GM23338 (cell line): ENCODE results near the gene ADGRG6.

Experiments used
- CREB1 ChIP-seq: fragments of 250-450 bp; sonication (Bioruptor Pico); IDR thresholded peaks from 2 replicates; pipeline ENCODE4 v1.5.0; 2020; ENCODE audit warnings: low read depth, mild to moderate bottlenecking, moderate library complexity
- CTCF ChIP-seq, 2 experiments: fragments of 200-600 bp in 1 of 2; sonication (generic) in 1 of 2; conservative IDR thresholded peaks; 2 replicates each; pipeline versions ENCODE4 v1.5.1 to v1.6.1; 2016 to 2017; ENCODE audit warnings: antibody characterized with exemption in 2 of 2, low read depth in 2 of 2, mild to moderate bottlenecking in 2 of 2, moderate library complexity in 1 of 2
- EZH2 ChIP-seq: fragments of 200-600 bp; sonication (generic); IDR thresholded peaks from one replicate; pipeline ENCODE4 v1.8.0; 2017; ENCODE audit warnings: antibody characterized with exemption, mild to moderate bottlenecking, low read depth; ENCODE audit not compliant: unreplicated experiment
- EZH2phosphoT487 ChIP-seq: fragments of 200-600 bp; sonication (generic); IDR thresholded peaks from one replicate; pipeline ENCODE4 v1.8.1; 2018; ENCODE audit warnings: antibody characterized with exemption; ENCODE audit not compliant: unreplicated experiment
- JUNB ChIP-seq: IDR thresholded peaks from one replicate; pipeline ENCODE4 v1.6.1; 2016; ENCODE audit warnings: antibody characterized with exemption; ENCODE audit not compliant: unreplicated experiment
- NANOG ChIP-seq: IDR thresholded peaks from 2 replicates; pipeline ENCODE4 v1.6.1; 2016; ENCODE audit warnings: antibody characterized with exemption, borderline replicate concordance
- POLR2AphosphoS5 ChIP-seq: IDR thresholded peaks from 2 replicates; pipeline ENCODE4 v1.6.1; 2016; ENCODE audit warnings: antibody characterized with exemption, low read depth
- REST ChIP-seq: IDR thresholded peaks from one replicate; pipeline ENCODE4 v1.6.1; 2018; ENCODE audit warnings: antibody characterized with exemption; ENCODE audit not compliant: unreplicated experiment
- STAT1 ChIP-seq: IDR thresholded peaks from one replicate; pipeline ENCODE4 v1.6.1; 2016; ENCODE audit warnings: antibody characterized with exemption; ENCODE audit not compliant: unreplicated experiment
- ZNF331 ChIP-seq: fragments of 250-450 bp; sonication (Bioruptor Pico); IDR thresholded peaks from 2 replicates; pipeline ENCODE4 v1.5.0; 2020; ENCODE audit warnings: low read depth, mild to moderate bottlenecking, moderate library complexity
- ZNF462 ChIP-seq: fragments of 250-450 bp; sonication (Bioruptor Pico); IDR thresholded peaks from 2 replicates; pipeline ENCODE4 v1.5.0; 2020; ENCODE audit warnings: mild to moderate bottlenecking, moderate library complexity

GRCh38 chr6:142359271-142359960, 57.6 kb downstream of the ADGRG6 start:
- no peak for TF ChIP-seq CTCF (conservative IDR thresholded peaks at IDR 0.05; ENCODE audit: low read depth in 2 of 2)
- no peak for TF ChIP-seq REST
- TF ChIP-seq CREB1 (CRISPR knock-in tag), result no peak
- TF ChIP-seq POLR2AphosphoS5, result no peak
- TF ChIP-seq ZNF331 (CRISPR knock-in tag), result no peak
- no peak for TF ChIP-seq EZH2phosphoT487
- no peak for TF ChIP-seq EZH2
- no peak for TF ChIP-seq JUNB
- TF ChIP-seq STAT1, result no peak
- TF ChIP-seq NANOG, result no peak
- TF ChIP-seq ZNF462 (CRISPR knock-in tag), result no peak
